H1 (cell line): ENCODE data around the gene CEP89. TPM values are rescaled to one million over a fixed set of nuclear protein-coding genes. Genes with fewer than 3 reads are reported as not detected.
A peak's percentile ranks its signal among the peaks of the same experiment; 100 is the strongest.

ENCODE experiments used
- CTCF ChIA-PET: fragments of 300-600 bp; sonication (Branson Sonifier 250); formaldehyde crosslinking; loops from one replicate; lab custom pipeline; 2021; ENCODE audit not compliant: partially characterized antibody; lab: Charles Lee
- POLR2A ChIA-PET: fragments of 300-600 bp; sonication (Branson Sonifier 250); formaldehyde crosslinking; loops from one replicate; lab custom pipeline; 2021; ENCODE audit warnings: inconsistent platforms; ENCODE audit not compliant: partially characterized antibody; lab: Charles Lee
- DNase-seq, 2 experiments: peaks; one replicate each; pipeline versions ENCODE4 v3.0.0 to v3.0.0-alpha.2; 2010 to 2022; ENCODE audit warnings: low spot score in 2 of 2, low read depth in 1 of 2, mixed read lengths in 1 of 2
- FAIRE-seq: peaks from 2 replicates; lab custom pipeline; 2011; peaks lifted over from hg19 to GRCh38; lab: Jason Lieb, UNC
- H2AFZ ChIP-seq: 2 replicates; pipeline ENCODE4 v1.8.1; 2012; ENCODE audit warnings: low read length, inconsistent platforms
- H2AK5ac ChIP-seq: 2 replicates; pipeline ENCODE4 v1.6.1; 2013; ENCODE audit warnings: low read depth, low read length
- H2BK120ac ChIP-seq: replicated peaks from 2 replicates; pipeline ENCODE3; 2013; ENCODE audit warnings: low read depth, low read length, inconsistent platforms
- H2BK12ac ChIP-seq: 2 replicates; pipeline ENCODE4 v1.6.1; 2013; ENCODE audit warnings: low read depth, low read length
- H2BK15ac ChIP-seq: 2 replicates; pipeline ENCODE4 v1.6.1; 2013; ENCODE audit warnings: low read length
- H2BK20ac ChIP-seq: 2 replicates; pipeline ENCODE4 v1.6.1; 2013; ENCODE audit warnings: low read length
- H2BK5ac ChIP-seq: 2 replicates; pipeline ENCODE4 v1.6.1; 2013; ENCODE audit warnings: low read depth, low read length
- H3K14ac ChIP-seq: 2 replicates; pipeline ENCODE4 v1.6.1; 2013; ENCODE audit warnings: inconsistent platforms; ENCODE audit not compliant: insufficient read length
- H3K18ac ChIP-seq: 2 replicates; pipeline ENCODE4 v1.6.1; 2013; ENCODE audit warnings: low read length; ENCODE audit errors: extremely low read depth
- H3K23ac ChIP-seq: 2 replicates; pipeline ENCODE4 v1.6.1; 2013; ENCODE audit warnings: inconsistent platforms; ENCODE audit not compliant: insufficient read length
- H3K23me2 ChIP-seq: 2 replicates; pipeline ENCODE4 v1.6.1; 2013; ENCODE audit warnings: low read depth, low read length
- H3K27ac ChIP-seq: 2 replicates; pipeline ENCODE4 v1.6.1; 2011; ENCODE audit warnings: low read depth, low read length, inconsistent platforms
- H3K27me3 ChIP-seq, 4 experiments: replicated peaks in 1 of 4; 1 replicate in 1 of 4; 2 replicates in 3 of 4; pipeline versions ENCODE4 v1.6.1 to v1.8.1; 2011 to 2013; ENCODE audit warnings: low read length in 3 of 4, mild to moderate bottlenecking in 3 of 4, inconsistent platforms in 2 of 4, mixed read lengths in 2 of 4, moderate library complexity in 1 of 4; ENCODE audit not compliant: control insufficient read depth in 3 of 4, insufficient read depth in 3 of 4; ENCODE audit errors: extremely low read depth in 1 of 4
- H3K36me3 ChIP-seq, 4 experiments: 2 replicates each; pipeline versions ENCODE4 v1.6.1 to v1.8.1; 2011 to 2013; ENCODE audit warnings: mild to moderate bottlenecking in 4 of 4, low read length in 3 of 4, moderate library complexity in 2 of 4, control low read depth in 1 of 4, inconsistent platforms in 1 of 4; ENCODE audit not compliant: insufficient read depth in 4 of 4, control insufficient read depth in 2 of 4
- H3K4ac ChIP-seq: replicated peaks from 2 replicates; pipeline ENCODE3; 2013; ENCODE audit warnings: low read length, low read depth, mixed read lengths, inconsistent platforms; ENCODE audit not compliant: insufficient read length
- H3K4me1 ChIP-seq, 4 experiments: replicated peaks in 1 of 4; 1 replicate in 1 of 4; 2 replicates in 3 of 4; pipeline versions ENCODE4 v1.6.1 to v1.8.1; 2011 to 2013; ENCODE audit warnings: low read length in 3 of 4, inconsistent platforms in 2 of 4, mixed read lengths in 1 of 4; ENCODE audit not compliant: insufficient read depth in 4 of 4, control insufficient read depth in 3 of 4
- H3K4me2 ChIP-seq, 2 experiments: 2 replicates each; pipeline versions ENCODE4 v1.6.1 to v1.8.1; 2011 to 2013; ENCODE audit warnings: low read depth in 2 of 2, low read length in 2 of 2, control low read depth in 1 of 2, inconsistent platforms in 1 of 2, mild to moderate bottlenecking in 1 of 2; ENCODE audit not compliant: insufficient read depth in 1 of 2
- H3K4me3 ChIP-seq, 4 experiments: fragments of 200-600, 300-600 bp in 1 of 4; sonication (generic), shearing (Covaris generic), sonication (Bioruptor Twin) in 1 of 4; 2 replicates each; pipeline versions ENCODE4 v1.5.1 to v1.8.1; 2011 to 2016; ENCODE audit warnings: low read length in 4 of 4, low read depth in 3 of 4, control low read depth in 2 of 4, inconsistent platforms in 2 of 4, mild to moderate bottlenecking in 2 of 4, mixed read lengths in 1 of 4, moderate library complexity in 1 of 4; ENCODE audit not compliant: insufficient read depth in 2 of 4; ENCODE audit errors: extremely low read depth in 1 of 4
- H3K56ac ChIP-seq: replicated peaks from 2 replicates; pipeline ENCODE3; 2013; ENCODE audit warnings: low read depth, mild to moderate bottlenecking, mixed read lengths, low read length, inconsistent platforms; ENCODE audit not compliant: insufficient read length
- H3K79me1 ChIP-seq: 2 replicates; pipeline ENCODE4 v1.6.1; 2013; ENCODE audit warnings: low read depth, low read length, control low read depth
- H3K79me2 ChIP-seq, 2 experiments: 2 replicates each; pipeline versions ENCODE4 v1.6.1 to v1.8.1; 2012 to 2013; ENCODE audit warnings: low read length in 2 of 2, mild to moderate bottlenecking in 2 of 2, inconsistent platforms in 1 of 2; ENCODE audit not compliant: insufficient read depth in 2 of 2, control insufficient read depth in 1 of 2
- H3K9ac ChIP-seq, 4 experiments: replicated peaks in 1 of 4; 1 replicate in 1 of 4; 2 replicates in 3 of 4; pipeline versions ENCODE4 v1.6.1 to v1.8.1; 2011 to 2013; ENCODE audit warnings: low read depth in 3 of 4, low read length in 3 of 4, control low read depth in 2 of 4, mild to moderate bottlenecking in 2 of 4, moderate library complexity in 2 of 4, inconsistent platforms in 1 of 4; ENCODE audit errors: extremely low read depth in 1 of 4
- H3K9me3 ChIP-seq, 2 experiments: 2 replicates each; pipeline versions ENCODE4 v1.6.1 to v1.8.1; 2012 to 2013; ENCODE audit warnings: mild to moderate bottlenecking in 2 of 2, moderate library complexity in 2 of 2, control low read depth in 1 of 2, inconsistent platforms in 1 of 2, low read depth in 1 of 2, low read length in 1 of 2, mixed read lengths in 1 of 2; ENCODE audit not compliant: insufficient read depth in 2 of 2
- H4K20me1 ChIP-seq, 2 experiments: replicated peaks in 1 of 2; 2 replicates each; pipeline versions ENCODE3 to v1.8.1; 2011 to 2013; ENCODE audit warnings: inconsistent platforms in 2 of 2, low read length in 2 of 2, mild to moderate bottlenecking in 1 of 2; ENCODE audit not compliant: insufficient read depth in 2 of 2, control insufficient read depth in 1 of 2
- H4K5ac ChIP-seq: 2 replicates; pipeline ENCODE4 v1.6.1; 2013; ENCODE audit warnings: low read length, low read depth, mixed read lengths, inconsistent platforms; ENCODE audit not compliant: insufficient read length
- H4K8ac ChIP-seq: 2 replicates; pipeline ENCODE4 v1.8.0; 2013; ENCODE audit warnings: mild to moderate bottlenecking, moderate library complexity, low read length, inconsistent platforms; ENCODE audit not compliant: insufficient read depth; ENCODE audit errors: extremely low read depth
- H4K91ac ChIP-seq: replicated peaks from 2 replicates; pipeline ENCODE3; 2013; ENCODE audit warnings: low read length, mixed read lengths, inconsistent platforms; ENCODE audit not compliant: insufficient read length
- HDAC2 ChIP-seq, 2 experiments: fragments of 300-600 bp in 1 of 2; sonication (generic) in 1 of 2; IDR thresholded peaks; 2 replicates each; pipeline ENCODE4 v1.6.1; 2011 to 2012; ENCODE audit warnings: low read depth in 2 of 2, low read length in 2 of 2, mild to moderate bottlenecking in 2 of 2, moderate library complexity in 2 of 2, borderline replicate concordance in 1 of 2, inconsistent platforms in 1 of 2
- WGBS, 2 experiments: shearing (Covaris generic) in 1 of 2; methylation state at CpG; one replicate each; pipeline versions ENCODE4 v1.1.6 to v1.1.7; 2013 to 2015; ENCODE audit warnings: low lambda C conversion rate in 2 of 2, mixed read lengths in 2 of 2, inconsistent platforms in 1 of 2, low coverage in 1 of 2, missing lambda C conversion rate in 1 of 2; ENCODE audit not compliant: insufficient replicate concordance in 2 of 2, insufficient coverage in 1 of 2, insufficient read length in 1 of 2; ENCODE audit errors: extremely low coverage in 1 of 2, missing lambda C conversion rate in 1 of 2; 5-methylcytosine and 5-hydroxymethylcytosine counted together
- polyA plus RNA-seq, 7 experiments: library from polyadenylated mRNA; depleted of rRNA in 3 of 7; stranded (reverse) in 5 of 7; unstranded in 2 of 7; fragments of >200 nt in 5 of 7; fragments of 200-250 nt in 2 of 7; gene quantifications; 1 replicate in 5 of 7; 2 replicates in 1 of 7; 4 replicates in 1 of 7; pipeline versions ENCODE4 v1.2.1 to v1.2.3, GENCODE V29; 2011 to 2013; ENCODE audit warnings: missing spikeins in 2 of 7, mixed read lengths in 2 of 7
- total RNA-seq: library from RNA; stranded (reverse); fragmentation: NEBNext Ultra II Directional; extraction: Animal tissue kit (Norgen Biotek cat#: 25700); gene quantifications from 2 replicates; pipeline ENCODE4 v1.2.1, GENCODE V29; 2021

CEP89 gene
- total and polyA plus RNA-seq, 2 of the 8 experiments (the other 6 are each of a cell fraction or from before 2014, with no cell fraction given) = 23.0 to 23.6 TPM

DNA sequence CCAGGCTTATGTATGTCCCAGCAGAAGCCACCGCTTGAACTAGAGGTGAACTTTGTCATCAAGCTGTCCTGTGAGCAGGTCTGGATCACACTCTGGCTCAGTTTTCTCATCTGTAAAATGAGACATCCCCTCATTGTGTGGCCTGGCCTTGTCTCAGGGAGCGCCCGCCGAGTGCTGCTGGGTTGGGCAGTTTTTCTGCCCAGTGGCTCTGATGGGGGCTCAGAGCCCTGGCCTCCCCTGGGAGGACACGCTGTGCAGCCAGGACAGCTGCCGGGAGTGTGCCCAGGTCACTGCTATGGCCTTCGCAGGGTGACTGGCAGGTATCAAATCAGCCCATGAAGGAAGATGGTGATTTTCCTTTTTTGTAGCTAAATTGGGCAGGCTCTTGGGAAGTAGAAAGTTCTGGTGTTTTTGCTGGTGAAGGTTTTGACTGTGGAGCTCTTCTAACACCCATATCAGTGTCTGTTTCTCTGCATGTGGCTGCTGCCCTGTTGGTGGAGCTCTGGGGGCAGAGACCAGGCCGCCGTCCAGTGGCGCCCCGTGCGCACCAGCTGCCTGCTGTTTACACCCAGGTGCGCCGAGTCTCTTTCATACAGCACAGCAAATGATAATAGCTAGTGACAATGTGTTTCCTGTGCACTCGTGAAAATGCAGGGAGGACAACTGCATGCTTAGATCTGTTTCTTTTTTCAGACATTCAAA is 143.0 kb downstream of the CEP89 start:
- POLR2A ChIA-PET = no interaction called here
- Histone ChIP-seq H3K9me3 (no peaks in the 10 kb centered on the region), H3K23ac (no peak overlapping the region), H4K8ac (no peak overlapping the region; the same call in 1 of the 2 replicates), H3K4ac (no peak overlapping the region), H3K27me3 (no peaks in the 10 kb centered on the region), H4K91ac (no peak overlapping the region), H2BK20ac (no peak overlapping the region), H3K4me3 (no peak overlapping the region), H3K4me2 (0 out of 4 replicates have a peak overlapping the region, but pooled peaks of 1 of the 2 experiments have one; percentile 5), H3K27ac (no peak overlapping the region), H3K56ac (no peak overlapping the region), H2BK5ac (no peak overlapping the region), H3K18ac (no peak overlapping the region), H2BK15ac (no peak overlapping the region), H2BK12ac (no peak overlapping the region), H3K9ac (no peak overlapping the region), H4K20me1 (no peaks in the 10 kb centered on the region), H3K79me1 (no peaks in the 10 kb centered on the region), H2BK120ac (no peak overlapping the region), H3K36me3 (no peaks in the 10 kb centered on the region), H2AK5ac (no peak overlapping the region), H3K14ac (no peak overlapping the region), H3K79me2 (no peaks in the 10 kb centered on the region), H3K4me1 (peaks cover 8 to 24% (median 14%) of the 10 kb centered on the region in 4 experiments; a peak in 6 of 7 replicates), H3K23me2 (no peaks in the 10 kb centered on the region), H4K5ac (no peak overlapping the region), H2AFZ (0 out of 2 replicates have a peak overlapping the region, but pooled peaks have one; percentile 30)
- no peak for FAIRE-seq
- 92% methylated on average over 15 of the region's 15 CpGs; no CpG with 5 or more reads in 1 of the 2 experiments for WGBS, 2 experiments
- DNase-seq = no peak
- CTCF ChIA-PET = interaction anchor here (0.9 to 1.4 kb wide), 4 partner anchors 8 to 27 kb away, joined by 3 read pairs; no protein-coding TSS in a partner anchor
- no peak for TF ChIP-seq HDAC2 (IDR thresholded peaks at IDR 0.05; ENCODE audit: borderline replicate concordance in 1 of 2, low read depth in 2 of 2, low read length in 2 of 2)
- TF ChIP-seq, all 59 proteins: peak for 0
